Gastroesophageal sphincter (tissue), 3 donors: ENCODE data around the gene SNRNP48.

Experiments used
- POLR2AphosphoS5 ChIP-seq: sonication (generic); formaldehyde crosslinking; IDR thresholded peaks from one replicate; pipeline ENCODE4 v1.6.1; 2017; ENCODE audit warnings: antibody characterized with exemption
- TF ChIP-seq, protein P1 (sequence below), 4 experiments: fragments of 200-600 bp in 2 of 4; fragments of 450-650 bp in 2 of 4; sonication (generic) in 1 of 4; IDR thresholded peaks; one replicate each; pipeline ENCODE4 v1.5.1; 2017 to 2019; ENCODE audit warnings: antibody characterized with exemption in 4 of 4, mild to moderate bottlenecking in 2 of 4, moderate library complexity in 2 of 4

- TF ChIP-seq, protein P1, sequence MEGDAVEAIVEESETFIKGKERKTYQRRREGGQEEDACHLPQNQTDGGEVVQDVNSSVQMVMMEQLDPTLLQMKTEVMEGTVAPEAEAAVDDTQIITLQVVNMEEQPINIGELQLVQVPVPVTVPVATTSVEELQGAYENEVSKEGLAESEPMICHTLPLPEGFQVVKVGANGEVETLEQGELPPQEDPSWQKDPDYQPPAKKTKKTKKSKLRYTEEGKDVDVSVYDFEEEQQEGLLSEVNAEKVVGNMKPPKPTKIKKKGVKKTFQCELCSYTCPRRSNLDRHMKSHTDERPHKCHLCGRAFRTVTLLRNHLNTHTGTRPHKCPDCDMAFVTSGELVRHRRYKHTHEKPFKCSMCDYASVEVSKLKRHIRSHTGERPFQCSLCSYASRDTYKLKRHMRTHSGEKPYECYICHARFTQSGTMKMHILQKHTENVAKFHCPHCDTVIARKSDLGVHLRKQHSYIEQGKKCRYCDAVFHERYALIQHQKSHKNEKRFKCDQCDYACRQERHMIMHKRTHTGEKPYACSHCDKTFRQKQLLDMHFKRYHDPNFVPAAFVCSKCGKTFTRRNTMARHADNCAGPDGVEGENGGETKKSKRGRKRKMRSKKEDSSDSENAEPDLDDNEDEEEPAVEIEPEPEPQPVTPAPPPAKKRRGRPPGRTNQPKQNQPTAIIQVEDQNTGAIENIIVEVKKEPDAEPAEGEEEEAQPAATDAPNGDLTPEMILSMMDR (IDR thresholded peaks at IDR 0.05): no peak
- no peak for TF ChIP-seq POLR2AphosphoS5
These were observed 39.3 kb downstream of the SNRNP48 start for GRCh38 chr6:7629321-7629720.
